HG03097 (cell line): ENCODE measurements around the gene BFAR.
"Not testable (repeated sequence)": the region's sequence is repeated elsewhere in the genome, so short reads cannot be mapped to it uniquely, and the experiment has no call there.

Experiments
- ATAC-seq: cut with Tn5 transposase; IDR thresholded peaks from one replicate; pipeline ENCODE4 v1.9.1; 2021; ENCODE audit not compliant: unreplicated experiment, low FRiP score

BFAR gene

DNA sequence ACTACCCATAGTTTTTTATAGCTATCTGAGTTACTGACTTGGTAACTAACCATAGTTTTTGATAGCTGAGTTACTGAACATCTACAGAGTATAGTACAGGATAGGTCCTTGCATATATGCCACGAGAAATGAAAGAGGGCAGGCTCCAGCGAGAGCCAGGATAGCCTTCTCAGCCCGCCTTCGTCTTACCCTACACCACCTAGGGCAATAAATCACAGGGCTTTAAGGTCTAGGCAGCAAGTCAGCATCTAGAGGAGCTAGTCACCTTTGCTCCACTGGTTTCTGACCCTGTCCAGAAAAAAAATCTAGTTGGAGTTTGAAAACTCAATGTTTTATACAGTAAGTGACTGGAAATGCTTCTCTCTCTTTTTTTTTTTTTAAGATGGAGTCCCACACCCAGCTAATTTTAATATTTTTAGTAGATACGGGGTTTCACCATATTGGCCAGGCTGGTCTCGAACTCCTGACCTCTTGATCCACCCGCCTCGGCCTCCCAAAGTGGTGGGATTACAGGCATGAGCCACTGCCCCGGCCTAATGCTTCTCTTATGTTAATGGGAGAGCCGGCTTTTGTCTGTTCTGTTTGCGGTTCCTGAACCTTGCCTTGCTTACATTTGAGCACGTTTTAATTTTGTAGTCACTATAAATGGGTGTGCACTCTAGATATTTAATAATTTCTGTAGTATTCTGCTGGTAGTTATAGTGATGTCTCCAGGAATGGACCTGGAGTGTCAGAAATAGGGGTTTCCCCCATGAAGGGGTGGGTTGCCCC lies 2.8 kb downstream of the BFAR start:
- no peak for ATAC-seq

DNA sequence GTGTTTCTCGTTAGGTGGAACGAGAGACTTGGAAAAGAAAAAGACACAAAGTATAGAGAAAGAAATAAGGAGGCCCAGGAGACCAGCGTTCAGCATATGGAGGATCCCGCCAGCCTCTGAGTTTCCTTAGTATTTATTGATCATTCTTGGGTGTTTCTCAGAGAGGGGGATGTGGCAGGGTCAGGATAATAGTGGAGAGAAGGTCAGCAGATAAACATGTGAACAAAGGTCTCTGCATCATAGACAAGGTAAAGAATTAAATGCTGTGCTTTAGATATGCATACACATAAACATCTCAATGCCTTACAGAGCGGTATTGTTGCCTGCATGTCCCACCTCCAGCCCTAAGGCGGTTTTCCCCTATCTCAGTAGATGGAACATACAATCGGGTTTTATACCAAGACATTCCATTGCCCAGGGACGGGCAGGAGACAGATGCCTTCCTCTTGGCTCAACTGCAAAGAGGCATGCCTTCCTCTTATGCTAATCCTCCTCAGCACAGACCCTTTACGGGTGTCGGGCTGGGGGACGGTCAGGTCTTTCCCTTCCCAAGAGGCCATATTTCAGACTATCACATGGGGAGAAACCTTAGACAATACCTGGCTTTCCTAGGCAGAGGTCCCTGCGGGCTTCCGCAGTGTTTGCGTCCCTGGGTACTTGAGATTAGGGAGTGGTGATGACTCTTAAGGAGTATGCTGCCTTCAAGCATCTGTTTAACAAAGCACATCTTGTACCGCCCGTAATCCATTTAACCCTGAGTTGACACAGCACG lies 3.6 kb downstream of the BFAR start:
- ATAC-seq: not testable (repeated sequence)

DNA sequence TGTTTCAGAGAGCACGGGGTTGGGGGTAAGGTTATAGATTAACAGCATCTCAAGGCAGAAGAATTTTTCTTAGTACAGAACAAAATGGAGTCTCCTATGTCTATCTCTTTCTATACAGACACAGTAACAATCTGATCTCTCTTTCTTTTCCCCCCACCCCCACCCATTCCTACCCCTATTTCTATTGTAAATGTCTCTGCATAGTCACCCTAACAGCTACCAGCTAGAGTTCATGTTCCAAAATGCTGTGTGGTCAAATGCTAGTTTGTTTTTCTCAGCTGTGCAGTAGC lies 4.1 kb downstream of the BFAR start:
- not testable (repeated sequence) for ATAC-seq

DNA sequence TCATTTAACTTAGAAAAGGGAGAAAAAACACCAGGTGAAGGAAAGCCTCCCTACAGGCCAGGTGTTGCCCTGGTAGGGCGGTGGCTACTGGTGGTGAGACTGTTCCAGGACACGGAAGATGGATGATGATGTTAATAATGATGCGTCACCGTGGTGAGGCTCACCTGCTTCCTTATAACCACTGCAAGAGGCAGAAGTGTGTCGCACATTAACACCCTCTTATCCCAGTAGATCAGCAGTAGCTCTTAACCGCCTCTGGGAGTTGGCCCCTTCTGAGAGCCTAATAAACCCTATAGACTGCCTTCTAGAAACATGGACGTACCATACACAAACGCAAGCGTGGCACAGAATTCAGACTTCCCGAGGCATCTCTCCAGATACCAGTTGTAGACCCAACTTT lies 7.8 kb downstream of the BFAR start:
- no peak for ATAC-seq

DNA sequence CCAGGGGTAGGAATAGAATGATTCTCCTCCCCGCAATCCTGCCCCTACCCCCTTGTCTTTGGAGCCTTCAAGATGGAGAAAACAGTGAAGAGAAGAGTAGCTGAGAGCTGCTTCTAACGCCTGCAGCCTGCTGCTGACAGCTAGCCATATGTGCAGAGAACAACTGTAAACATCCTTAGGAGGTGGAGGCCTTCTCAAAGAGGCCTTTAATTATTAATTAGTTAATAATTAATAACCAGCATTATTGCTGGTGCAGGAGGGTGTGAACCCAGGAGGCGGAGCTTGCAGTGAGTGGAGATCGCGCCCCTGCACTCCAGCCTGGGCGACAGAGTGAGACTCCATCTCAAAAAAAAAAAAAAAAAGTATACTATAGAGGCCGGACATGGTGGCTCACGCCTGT lies 8.5 kb downstream of the BFAR start:
- no peak for ATAC-seq

DNA sequence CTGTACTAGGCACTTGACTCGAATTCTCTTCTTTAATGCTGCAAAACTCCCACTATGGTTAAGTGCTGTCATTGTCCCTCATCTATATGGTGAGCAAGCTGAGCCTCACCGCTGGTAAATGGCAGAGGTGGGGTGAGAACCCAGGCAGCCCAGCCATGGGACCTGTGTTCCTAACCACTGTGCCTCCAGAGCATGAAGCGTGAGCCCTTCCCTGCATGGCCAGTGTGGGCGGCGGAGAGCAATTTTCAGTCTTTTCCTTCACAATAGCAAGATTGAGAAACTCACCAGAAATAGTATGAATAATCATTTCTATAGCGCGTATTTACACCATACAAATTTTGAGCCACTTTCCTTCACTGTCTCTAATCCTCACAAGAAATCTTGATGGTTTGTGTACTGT lies 9.2 kb downstream of the BFAR start:
- ATAC-seq: no peak

DNA sequence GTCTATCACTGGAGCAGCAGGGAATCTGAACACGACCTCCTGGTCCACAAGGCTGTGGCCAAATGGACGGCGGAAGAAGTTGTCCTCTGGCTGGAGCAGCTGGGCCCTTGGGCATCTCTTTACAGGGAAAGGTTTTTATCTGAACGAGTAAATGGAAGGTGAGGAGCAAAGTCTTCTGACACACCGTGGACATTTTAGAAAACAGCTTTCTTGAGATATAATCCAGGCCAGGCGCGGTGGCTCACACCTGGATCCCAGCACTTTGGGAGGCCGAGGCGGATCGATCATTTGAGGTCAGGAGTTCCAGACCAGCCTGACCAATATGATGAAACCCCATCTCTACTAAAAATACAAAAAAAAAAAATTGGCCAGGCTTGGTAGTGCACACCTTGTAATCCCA lies 17.1 kb downstream of the BFAR start:
- no peak for ATAC-seq

DNA sequence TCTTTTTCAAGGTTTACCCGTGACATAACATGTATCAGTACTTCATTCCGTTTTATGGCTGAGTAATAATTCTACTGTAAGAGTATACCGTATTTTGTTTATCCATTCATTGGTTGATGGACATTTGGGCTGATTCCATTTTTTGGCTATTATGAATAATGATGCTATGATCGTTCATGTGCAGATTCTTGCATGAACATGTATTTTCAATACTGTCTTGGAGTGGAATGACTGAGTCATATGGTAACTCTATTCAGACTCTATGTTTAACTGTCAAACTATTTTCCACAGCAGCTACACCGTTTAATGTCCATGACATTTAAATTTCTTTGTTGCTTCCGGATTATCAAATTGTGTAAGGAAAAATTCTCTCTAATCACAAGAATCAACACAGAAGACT lies 17.9 kb downstream of the BFAR start:
- no peak for ATAC-seq

DNA sequence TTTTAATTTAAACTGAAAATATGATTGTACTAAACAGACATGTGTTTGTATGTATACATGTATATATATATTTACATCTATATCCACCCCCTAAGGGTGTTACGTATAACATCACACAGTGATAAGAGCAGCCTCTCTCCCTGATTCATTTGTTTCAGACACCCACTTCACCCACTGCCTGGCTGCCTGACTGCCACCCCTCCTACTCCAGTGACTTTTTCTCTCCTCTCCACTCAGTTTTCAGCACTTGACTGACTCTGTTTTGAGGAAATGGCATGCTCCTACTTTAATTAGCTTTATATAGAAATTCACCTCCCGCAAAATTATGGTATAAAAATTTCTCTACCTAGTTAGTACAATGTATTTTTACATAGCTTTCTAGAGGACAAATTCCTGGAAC lies 20.0 kb downstream of the BFAR start:
- ATAC-seq: no peak

DNA sequence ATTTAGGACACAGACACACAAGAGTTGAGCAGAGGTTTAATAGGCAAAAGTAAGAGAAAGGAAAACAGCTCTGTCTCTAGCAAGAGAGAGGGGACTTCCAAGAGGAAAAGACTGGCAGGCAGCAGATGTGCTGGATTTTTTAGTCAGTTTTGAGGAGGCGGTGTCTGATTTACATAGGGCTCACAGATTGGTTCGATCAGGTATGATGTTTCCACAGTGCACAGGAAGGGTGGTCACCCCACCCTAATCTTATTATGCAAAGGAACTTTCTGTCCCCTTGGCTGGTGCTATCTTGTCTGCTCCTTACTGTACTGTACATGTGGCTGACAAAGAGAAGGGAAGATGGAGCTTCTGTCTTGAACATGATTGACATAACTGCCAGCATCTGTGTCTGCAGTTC lies 25.3 kb downstream of the BFAR start:
- peak; percentile 73 for ATAC-seq

DNA sequence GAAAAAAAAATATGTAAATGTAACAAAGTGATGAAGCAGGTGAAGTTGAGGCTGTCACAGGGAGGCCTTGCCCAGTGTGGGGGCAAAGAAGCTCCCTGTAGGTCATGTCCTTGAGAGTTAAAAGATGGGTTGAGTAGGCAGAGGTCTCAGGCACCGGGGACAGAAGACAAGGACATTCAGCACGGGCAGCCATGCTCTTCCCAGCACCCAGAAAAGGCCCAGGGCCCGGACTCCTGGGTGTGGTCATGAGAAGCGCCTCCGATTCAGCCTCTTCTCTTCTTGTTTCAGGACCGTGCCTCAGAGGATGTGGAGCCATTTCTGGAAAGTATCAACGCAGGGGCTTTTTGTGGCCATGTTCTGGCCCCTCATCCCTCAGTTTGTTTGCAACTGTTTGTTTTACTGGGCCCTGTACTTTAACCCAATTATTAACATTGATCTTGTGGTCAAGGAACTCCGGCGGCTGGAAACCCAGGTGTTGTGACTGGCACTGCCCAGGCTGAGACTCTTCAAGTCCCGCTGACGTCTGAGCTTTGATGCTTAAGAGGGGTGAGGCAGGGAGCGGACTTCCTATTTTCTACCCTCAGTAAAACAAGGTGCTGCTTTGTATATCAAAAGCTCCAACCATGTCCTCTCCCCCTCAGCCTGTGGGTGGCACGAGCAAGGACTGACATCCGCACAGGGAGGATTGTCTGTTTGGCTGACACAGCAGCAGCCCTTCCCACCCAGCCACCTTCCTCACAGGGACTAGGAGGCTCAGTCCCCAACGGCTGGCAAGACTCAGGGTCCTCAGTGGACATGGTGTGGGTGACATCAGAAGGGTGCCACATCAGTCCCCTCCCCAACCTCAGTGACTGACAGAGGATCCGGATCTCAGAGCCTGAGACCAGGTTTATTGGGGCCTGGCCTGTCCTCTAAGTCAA lies 34.9 kb downstream of the BFAR start:
- ATAC-seq: no peak

DNA sequence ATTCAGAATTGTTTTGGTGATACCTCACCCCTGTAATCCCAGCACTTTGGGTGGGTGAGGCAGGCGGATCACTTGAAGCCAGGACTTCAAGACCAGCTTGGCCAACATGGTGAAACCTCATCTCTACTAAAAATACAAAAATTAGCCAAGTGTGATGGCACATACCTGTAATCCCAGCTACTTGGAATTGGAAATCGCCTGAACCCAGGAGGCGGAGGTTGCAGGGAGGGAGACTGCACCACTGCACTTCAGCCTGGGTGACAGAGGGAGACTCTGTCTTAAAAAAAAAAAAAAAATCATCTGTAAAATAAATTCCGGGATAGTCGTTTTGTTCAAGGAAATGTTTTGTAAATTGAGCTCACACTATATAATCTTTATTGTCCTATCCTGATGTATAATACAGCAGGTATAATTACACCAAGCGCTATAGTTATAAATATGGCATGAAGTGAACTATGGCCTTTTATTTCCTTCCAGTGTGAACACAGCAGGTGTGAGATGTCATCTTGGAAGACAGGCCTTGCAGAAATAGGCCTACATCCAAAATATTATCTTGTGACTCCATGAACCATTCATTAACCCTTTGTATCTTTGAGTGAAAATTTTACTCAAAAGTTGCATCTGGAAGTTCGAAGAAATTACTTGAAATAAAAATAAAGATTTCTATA lies 35.9 kb downstream of the BFAR start:
- no peak for ATAC-seq

DNA sequence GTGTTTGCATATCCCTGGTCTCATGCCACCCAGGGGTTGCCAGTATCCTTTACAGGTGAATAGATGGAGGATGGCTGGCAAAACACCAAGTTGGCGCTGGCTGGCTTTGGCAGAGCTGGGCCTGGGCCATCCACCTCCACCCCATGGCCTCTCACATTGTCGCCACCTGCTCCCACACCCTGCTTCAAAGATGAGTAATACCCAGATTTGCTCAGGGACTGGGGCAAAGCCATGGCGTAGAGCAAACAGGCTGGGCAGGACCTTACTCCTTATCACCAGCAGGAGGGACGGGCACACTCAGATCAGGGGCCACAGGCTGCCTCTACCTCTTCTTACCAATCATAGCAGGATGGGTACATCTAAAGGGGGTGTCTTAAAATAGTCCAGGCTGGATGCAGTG lies 37.0 kb downstream of the BFAR start:
- ATAC-seq: no peak

DNA sequence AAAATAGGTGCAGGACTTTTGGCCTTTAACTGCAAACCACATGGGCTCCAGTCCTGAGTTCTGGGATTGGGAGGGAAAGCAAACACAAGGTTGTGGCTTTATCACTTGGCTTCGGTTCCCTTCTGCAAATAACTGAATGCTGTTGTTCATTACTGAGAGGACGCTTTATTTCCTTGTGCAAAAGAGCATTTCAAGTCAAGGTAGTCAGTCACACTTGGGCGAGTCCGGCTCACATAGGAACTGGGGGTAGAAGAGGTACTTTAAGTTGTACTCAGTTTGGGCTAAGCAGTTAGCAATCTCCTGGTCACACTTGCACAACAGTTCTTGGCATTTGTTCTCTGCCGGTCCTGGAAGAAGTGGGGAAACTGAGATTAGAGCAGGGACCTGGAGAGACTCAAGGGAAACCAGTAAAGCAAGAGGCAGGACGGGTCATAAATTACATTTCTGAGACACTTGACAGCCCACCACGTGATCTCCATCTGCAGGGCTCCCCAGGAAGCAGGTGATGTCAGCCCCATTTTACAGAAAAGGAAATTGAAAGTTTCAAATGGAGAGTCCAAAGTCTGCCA lies 39.7 kb downstream of the BFAR start:
- ATAC-seq: peak; percentile 61

DNA sequence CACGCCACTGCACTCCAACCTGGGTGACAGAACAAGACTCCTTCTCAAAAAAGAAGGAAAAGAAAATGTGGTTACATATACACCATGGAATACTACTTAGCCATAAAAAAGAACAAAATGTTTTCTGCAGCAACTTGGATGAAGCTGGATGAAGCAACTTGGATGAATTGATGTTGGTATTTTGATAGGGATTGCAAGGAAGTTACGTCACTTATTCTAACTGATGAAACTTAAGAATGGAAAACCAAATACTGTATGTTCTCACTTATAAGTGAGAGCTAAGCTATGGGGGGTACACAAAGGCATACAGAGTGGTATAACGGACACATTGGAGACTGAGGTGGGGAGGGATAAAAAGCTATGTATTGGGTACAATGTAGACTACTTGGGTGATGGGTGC lies 43.9 kb downstream of the BFAR start:
- no peak for ATAC-seq

DNA sequence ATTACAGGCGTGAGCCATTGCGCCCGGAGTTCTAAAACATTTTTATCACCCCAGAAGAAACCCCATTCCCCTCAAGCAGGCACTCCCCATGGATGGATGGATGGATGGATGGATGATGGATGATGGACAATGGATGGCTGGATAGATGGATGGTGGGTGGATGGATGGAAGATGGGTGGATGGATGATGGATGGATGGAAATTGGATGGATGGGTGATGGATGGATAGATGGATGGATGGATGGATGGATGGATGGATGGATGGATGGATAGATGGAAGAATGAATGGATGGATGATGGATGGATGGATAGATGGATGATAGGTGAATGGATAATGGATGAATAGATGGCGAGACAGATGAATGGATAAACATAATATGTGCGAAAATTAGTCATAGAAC lies 44.9 kb downstream of the BFAR start:
- ATAC-seq: no peak

DNA sequence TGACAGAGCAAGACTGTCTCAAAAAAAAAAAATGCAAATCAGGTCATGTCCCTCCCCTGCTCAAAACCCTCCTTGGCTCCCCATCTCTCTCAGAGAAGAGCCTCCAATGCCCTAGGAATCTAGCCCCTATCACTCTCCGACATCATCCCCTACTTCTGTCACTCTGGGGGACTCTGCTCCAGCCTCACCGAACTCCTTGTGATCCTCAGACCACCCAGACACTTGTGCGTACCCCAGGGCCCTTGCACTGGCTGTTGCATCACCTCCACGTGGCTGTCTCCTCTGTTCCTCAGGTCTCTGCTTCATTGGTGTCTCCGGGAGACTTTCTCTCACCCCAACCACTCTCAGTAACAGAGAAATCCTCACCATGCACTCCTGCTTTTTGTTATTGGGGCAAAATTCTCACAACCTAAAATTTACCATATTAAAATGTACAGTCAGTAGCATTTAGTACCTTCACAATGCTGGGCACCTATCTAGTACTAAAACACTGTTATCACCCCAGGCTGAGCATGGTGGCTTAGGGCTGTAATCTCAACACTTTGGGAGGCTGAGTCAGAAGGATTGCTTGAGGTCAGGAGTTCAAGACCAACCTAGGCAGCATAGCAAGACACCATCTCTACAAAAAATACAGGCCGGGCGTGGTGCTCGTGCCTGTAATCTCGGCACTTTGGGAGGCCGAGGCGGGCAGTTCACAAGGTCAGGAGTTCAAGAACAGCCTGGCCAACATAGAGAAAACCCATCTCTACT lies 46.2 kb downstream of the BFAR start:
- no peak for ATAC-seq

DNA sequence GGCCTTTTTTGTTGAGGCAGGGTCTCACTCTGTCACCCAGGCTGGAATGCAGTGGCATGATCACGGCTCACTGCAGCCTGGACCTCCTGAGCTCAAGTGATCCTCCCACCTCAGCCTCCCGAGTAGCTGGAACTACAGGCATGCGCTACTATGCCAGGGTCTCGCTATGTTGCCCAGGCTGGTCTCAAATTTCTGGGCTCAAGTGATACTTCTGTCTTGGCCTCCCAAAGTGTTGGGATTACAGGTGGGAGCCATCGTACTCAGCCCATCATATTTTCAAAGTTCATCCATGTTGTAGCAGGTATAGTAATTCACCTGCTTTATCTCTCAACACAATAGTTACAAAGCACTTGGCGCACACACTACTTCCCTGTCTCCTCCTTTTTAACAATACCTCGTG lies 47.6 kb downstream of the BFAR start:
- not testable (repeated sequence) for ATAC-seq

DNA sequence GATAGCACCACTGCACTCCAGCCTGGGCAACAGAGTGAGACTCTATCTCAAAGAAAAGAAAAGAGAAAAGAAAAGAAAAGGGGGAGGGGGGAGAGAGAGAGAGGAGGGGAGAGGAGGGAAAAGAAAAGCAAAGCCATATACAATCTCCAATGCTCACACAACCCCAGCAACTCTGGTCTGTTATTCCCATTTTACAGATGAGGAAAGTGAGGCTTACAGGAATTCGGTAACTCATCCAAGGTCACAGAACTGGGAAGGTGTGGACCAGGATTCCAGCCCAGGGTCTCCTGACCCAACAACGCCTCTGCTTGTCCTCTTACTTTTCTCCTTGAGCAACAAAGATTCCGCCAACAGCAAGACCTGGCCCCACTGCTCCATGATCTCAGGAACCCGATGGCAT lies 48.4 kb downstream of the BFAR start:
- no peak for ATAC-seq

DNA sequence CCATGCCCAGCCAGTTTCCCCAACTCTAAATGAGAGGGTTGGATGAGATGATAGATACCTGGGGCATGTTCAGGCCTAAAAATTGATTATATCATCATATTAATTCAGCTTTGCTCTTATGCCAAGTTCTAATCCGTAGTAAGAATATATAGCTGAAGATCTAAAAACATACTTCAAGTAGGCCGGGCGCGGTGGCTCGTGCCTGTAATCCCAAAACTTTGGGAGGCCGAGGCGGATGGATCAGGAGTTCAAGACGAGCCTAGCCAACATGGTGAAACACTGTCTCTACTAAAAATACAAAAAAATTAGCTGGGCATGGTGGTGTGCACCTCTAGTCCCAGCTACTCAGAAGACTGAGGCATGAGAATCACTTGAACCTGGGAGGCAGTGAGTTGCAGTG lies 49.4 kb downstream of the BFAR start:
- no peak for ATAC-seq
